Hepatocyte (in vitro differentiated cells): ENCODE measurements around the gene OST4. TPM values are rescaled to one million over a fixed set of nuclear protein-coding genes. Genes with fewer than 3 reads are reported as not detected.
A peak's percentile ranks its signal among the peaks of the same experiment; 100 is the strongest.
"Not testable (repeated sequence)": the region's sequence is repeated elsewhere in the genome, so short reads cannot be mapped to it uniquely, and the experiment has no call there.

Experiments used
- DNase-seq: peaks from one replicate; pipeline ENCODE4 v3.0.0-alpha.2; 2016; ENCODE audit warnings: low spot score
- H2AFZ ChIP-seq: fragments of 200-600 bp; sonication (generic); 2 replicates; pipeline ENCODE4 v1.6.0; 2016; ENCODE audit warnings: antibody characterized with exemption, mild to moderate bottlenecking
- H3K27ac ChIP-seq: fragments of 200-600 bp; sonication (generic); 2 replicates; pipeline ENCODE4 v1.5.1; 2016; ENCODE audit warnings: mild to moderate bottlenecking
- H3K27me3 ChIP-seq: fragments of 200-600 bp; sonication (generic); 2 replicates; pipeline ENCODE4 v1.6.1; 2016
- H3K36me3 ChIP-seq: fragments of 200-600 bp; sonication (generic); replicated peaks from 2 replicates; pipeline ENCODE4 v1.5.1; 2016; ENCODE audit warnings: low read depth; ENCODE audit not compliant: insufficient read depth
- H3K4me1 ChIP-seq: fragments of 200-600 bp; sonication (generic); 2 replicates; pipeline ENCODE4 v1.5.1; 2016; ENCODE audit warnings: mild to moderate bottlenecking, moderate library complexity; ENCODE audit not compliant: insufficient read depth
- H3K4me2 ChIP-seq: fragments of 200-600 bp; sonication (generic); 2 replicates; pipeline ENCODE4 v1.6.0; 2016
- H3K4me3 ChIP-seq: fragments of 200-600 bp; sonication (generic); 2 replicates; pipeline ENCODE4 v1.5.1; 2016; ENCODE audit warnings: mild to moderate bottlenecking
- H3K79me2 ChIP-seq: fragments of 200-600 bp; sonication (generic); 2 replicates; pipeline ENCODE4 v1.6.0; 2017; ENCODE audit warnings: mild to moderate bottlenecking
- H3K9me2 ChIP-seq: fragments of 200-600 bp; sonication (generic); replicated peaks from 2 replicates; pipeline ENCODE4 v1.6.0; 2017; ENCODE audit warnings: mild to moderate bottlenecking; ENCODE audit not compliant: insufficient read depth
- H3K9me3 ChIP-seq: fragments of 200-600 bp; sonication (generic); 2 replicates; pipeline ENCODE4 v1.5.1; 2016; ENCODE audit warnings: low read depth, mild to moderate bottlenecking
- H4K20me1 ChIP-seq: fragments of 200-600 bp; sonication (generic); 2 replicates; pipeline ENCODE4 v1.6.0; 2016; ENCODE audit warnings: mild to moderate bottlenecking; ENCODE audit not compliant: insufficient read depth, poor library complexity, severe bottlenecking
- EZH2 ChIP-seq: fragments of 200-600 bp; sonication (generic); IDR thresholded peaks from 2 replicates; pipeline ENCODE4 v1.6.1; 2016; ENCODE audit warnings: antibody characterized with exemption, mild to moderate bottlenecking, borderline replicate concordance
- EZH2phosphoT487 ChIP-seq: fragments of 200-600 bp; sonication (generic); IDR thresholded peaks from one replicate; pipeline ENCODE4 v1.6.1; 2018; ENCODE audit warnings: antibody characterized with exemption, mild to moderate bottlenecking, low read depth, moderate library complexity; ENCODE audit not compliant: unreplicated experiment, severe bottlenecking
- WGBS: methylation state at CpG from one replicate; pipeline ENCODE4 v1.1.6; 2016; ENCODE audit warnings: low lambda C conversion rate; ENCODE audit errors: missing lambda C conversion rate; 5-methylcytosine and 5-hydroxymethylcytosine counted together
- polyA plus RNA-seq: library from polyadenylated mRNA; unstranded; fragments of >200 nt; fragmentation: Nextera tagmentation; extraction: Ambion mirVana; gene quantifications from 2 replicates; pipeline ENCODE4 v1.2.1, GENCODE V29; 2016
- total RNA-seq: library from RNA; depleted of rRNA; stranded (reverse); fragments of >200 nt; gene quantifications from 2 replicates; pipeline ENCODE4 v1.2.3, GENCODE V29; 2014
- TF ChIP-seq, protein P1 (sequence below): fragments of 200-600 bp; sonication (generic); IDR thresholded peaks from 2 replicates; pipeline ENCODE4 v1.5.1; 2016; ENCODE audit warnings: antibody characterized with exemption, mild to moderate bottlenecking; ENCODE audit not compliant: poor library complexity

OST4 gene
- total and polyA plus RNA-seq, 2 experiments from 2014 or later = 364 to 839 TPM

DNA sequence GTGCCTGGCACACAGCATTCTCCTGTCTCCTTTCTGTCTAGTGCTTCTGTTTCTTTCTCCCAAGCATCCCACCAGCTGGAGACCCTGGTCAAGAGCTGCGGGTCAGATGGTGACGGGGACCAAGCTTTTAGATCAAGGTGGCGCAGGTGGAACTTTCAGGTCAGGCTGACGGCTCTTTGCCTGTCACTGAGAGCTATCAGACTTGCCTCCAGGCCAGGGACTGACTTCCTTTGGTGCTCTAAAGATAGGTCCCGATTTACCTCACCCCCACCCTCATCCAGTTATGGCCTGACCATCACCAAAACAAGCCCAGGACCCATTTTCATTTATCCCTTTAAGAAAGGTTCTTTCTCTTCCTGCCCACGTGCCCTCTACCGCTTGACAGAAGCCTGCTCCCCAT is 5.8 kb upstream of the OST4 start:
- H2AFZ ChIP-seq = no peak overlapping the region
- H3K4me3 ChIP-seq = no peak overlapping the region
- WGBS = 88% methylated on average over 7 of the region's 7 CpGs
- peaks cover 26% of the 10 kb centered on the region for H3K4me1 ChIP-seq
- H3K27ac ChIP-seq = peak overlapping the region; percentile 98
- no peak overlapping the region for H3K4me2 ChIP-seq
- H3K9me3 ChIP-seq = no peaks in the 10 kb centered on the region
- DNase-seq = no peak
- no peaks in the 10 kb centered on the region for H3K27me3 ChIP-seq
- H3K9me2 ChIP-seq = no peaks in the 10 kb centered on the region
- TF ChIP-seq, protein P1, sequence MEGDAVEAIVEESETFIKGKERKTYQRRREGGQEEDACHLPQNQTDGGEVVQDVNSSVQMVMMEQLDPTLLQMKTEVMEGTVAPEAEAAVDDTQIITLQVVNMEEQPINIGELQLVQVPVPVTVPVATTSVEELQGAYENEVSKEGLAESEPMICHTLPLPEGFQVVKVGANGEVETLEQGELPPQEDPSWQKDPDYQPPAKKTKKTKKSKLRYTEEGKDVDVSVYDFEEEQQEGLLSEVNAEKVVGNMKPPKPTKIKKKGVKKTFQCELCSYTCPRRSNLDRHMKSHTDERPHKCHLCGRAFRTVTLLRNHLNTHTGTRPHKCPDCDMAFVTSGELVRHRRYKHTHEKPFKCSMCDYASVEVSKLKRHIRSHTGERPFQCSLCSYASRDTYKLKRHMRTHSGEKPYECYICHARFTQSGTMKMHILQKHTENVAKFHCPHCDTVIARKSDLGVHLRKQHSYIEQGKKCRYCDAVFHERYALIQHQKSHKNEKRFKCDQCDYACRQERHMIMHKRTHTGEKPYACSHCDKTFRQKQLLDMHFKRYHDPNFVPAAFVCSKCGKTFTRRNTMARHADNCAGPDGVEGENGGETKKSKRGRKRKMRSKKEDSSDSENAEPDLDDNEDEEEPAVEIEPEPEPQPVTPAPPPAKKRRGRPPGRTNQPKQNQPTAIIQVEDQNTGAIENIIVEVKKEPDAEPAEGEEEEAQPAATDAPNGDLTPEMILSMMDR = no peak
- TF ChIP-seq EZH2phosphoT487 = no peak
- no peak for TF ChIP-seq EZH2
- no peaks in the 10 kb centered on the region for H4K20me1 ChIP-seq
- H3K79me2 ChIP-seq = peaks cover 21% of the 10 kb centered on the region
- H3K36me3 ChIP-seq = no peaks in the 10 kb centered on the region

DNA sequence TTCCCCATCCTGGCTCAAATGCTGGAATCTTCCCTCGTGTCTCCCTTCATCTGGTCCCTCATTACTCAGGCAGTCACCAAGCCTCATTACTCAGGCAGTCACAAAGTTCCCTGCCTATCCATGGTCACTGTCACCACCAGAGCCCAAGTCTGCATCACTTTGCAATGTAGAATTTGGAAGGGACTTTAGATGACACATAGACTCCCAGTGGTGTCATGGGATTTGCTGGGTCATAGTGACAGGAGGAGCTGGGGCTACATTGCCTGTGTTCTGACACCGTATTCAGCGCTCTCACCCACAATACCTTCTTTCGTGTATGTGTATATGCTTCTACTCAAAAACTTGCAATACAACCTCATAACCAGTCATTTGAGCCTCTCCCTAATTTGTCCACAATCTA is 4.9 kb upstream of the OST4 start:
- Histone ChIP-seq H2AFZ (no peak overlapping the region), H4K20me1 (no peaks in the 10 kb centered on the region), H3K79me2 (peaks cover 19% of the 10 kb centered on the region), H3K27me3 (no peaks in the 10 kb centered on the region), H3K27ac (peak overlapping the region; percentile 98), H3K4me1 (peaks cover 21% of the 10 kb centered on the region), H3K36me3 (no peaks in the 10 kb centered on the region), H3K4me2 (no peak overlapping the region), H3K9me3 (no peaks in the 10 kb centered on the region), H3K9me2 (no peaks in the 10 kb centered on the region), H3K4me3 (no peak overlapping the region)
- DNase-seq = no peak
- TF ChIP-seq EZH2 = no peak
- TF ChIP-seq EZH2phosphoT487 = no peak
- 87% methylated on average over 4 of the region's 4 CpGs for WGBS

DNA sequence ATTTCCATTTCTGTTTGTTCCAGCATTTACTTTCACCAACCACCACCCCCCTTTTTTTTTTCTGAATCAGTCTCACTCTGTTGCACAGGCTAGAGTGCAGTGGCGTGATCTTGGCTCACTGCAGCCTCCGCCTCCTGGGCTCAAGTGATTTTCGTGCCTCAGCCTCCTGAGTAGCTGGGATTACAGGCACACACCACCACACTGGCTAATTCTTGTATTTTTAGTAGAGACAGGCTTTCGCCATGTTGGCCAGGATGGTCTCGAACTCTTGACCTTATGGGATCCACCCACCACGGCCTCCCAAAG is 4.1 kb upstream of the OST4 start:
- peaks cover 22% of the 10 kb centered on the region for H3K4me1 ChIP-seq
- not testable (repeated sequence) for H3K9me3 ChIP-seq, H3K27me3 ChIP-seq, DNase-seq, H4K20me1 ChIP-seq, H2AFZ ChIP-seq, H3K9me2 ChIP-seq, H3K36me3 ChIP-seq, H3K4me3 ChIP-seq
- 79% methylated on average over 6 of the region's 6 CpGs for WGBS
- H3K79me2 ChIP-seq = peaks cover 27% of the 10 kb centered on the region
- H3K27ac ChIP-seq = peak overlapping the region; percentile 98
- H3K4me2 ChIP-seq = peak overlapping the region; percentile 54

DNA sequence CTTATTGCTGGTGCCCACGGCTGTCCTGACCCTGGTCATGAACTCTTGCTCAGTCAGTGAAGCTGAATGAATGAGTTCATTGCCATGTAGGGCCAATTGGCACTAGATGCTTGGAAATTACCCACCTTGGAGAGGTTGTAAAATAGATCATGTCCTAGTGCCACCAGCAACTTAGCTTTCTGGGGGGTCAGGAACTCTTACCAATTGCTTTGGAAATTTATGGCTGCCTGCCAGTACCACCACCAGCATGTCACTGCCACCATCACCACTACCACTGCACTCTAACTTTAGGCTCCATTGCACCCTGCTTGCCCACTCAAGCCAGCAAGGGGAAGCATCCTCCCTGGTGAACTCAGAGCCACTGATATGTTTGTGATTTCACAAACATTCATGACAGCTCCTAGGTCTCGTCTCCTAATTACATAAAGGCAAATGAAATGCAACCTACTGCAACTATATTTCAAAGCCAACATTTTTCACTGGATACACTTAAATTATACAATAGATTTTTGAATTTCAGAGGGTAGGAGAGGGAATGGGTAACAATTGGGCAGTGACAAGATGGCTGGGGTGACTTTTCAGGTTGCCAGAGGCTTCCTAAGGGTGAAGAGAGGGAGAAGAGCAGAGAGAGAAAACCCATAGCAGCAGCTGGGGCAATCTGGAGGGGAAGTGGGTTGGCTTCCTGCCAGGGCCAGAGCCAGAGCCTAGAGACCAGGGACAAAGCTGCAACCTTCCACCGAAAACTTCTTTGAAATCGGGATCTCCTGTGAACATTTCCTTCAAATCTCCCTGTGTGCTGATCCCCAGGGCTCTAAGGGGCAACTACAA is 3.5 kb upstream of the OST4 start:
- H3K27ac ChIP-seq = peak overlapping the region; percentile 98
- peaks cover 29% of the 10 kb centered on the region for H3K79me2 ChIP-seq
- H2AFZ ChIP-seq = no peak overlapping the region

More for the DNA sequence above, 3.5 kb upstream of the OST4 start:
- Histone ChIP-seq H3K4me2 (peak overlapping the region; percentile 54), H3K9me2 (no peaks in the 10 kb centered on the region), H3K9me3 (no peaks in the 10 kb centered on the region), H3K27me3 (no peaks in the 10 kb centered on the region), H4K20me1 (peaks cover 5% of the 10 kb centered on the region), H3K36me3 (no peaks in the 10 kb centered on the region), H3K4me3 (no peak overlapping the region), H3K4me1 (peaks cover 27% of the 10 kb centered on the region)
- TF ChIP-seq, protein P1 = no peak
- TF ChIP-seq EZH2phosphoT487 (no peak), EZH2 (no peak)
- 67% methylated on average over 4 of the region's 4 CpGs for WGBS
- no peak for DNase-seq
